Measurements from ENCODE around the gene BET1.

BET1 gene

GRCh38 chr7:94011714-94012353 is 7.7 kb upstream of the BET1 start:
- DNase-seq = no peak

- no peak for DNase-seq
These were observed 4.4 kb upstream of the BET1 start for GRCh38 chr7:94008537-94008936.

- no peak for DNase-seq
These were observed 1.6 kb upstream of the BET1 start for GRCh38 chr7:94005753-94006152.

GRCh38 chr7:94003446-94004023 is 620 bp downstream of the BET1 start:
- DNase-seq = peak; percentile 4 to 8

GRCh38 chr7:94001396-94001795 is 2.8 kb downstream of the BET1 start:
- DNase-seq = no peak

- no peak for DNase-seq
These were observed 6.3 kb downstream of the BET1 start for GRCh38 chr7:93997868-93998267.

GRCh38 chr7:93992421-93993110 is 11.6 kb downstream of the BET1 start:
- DNase-seq = no peak

- no peak for DNase-seq
These were observed 16.9 kb downstream of the BET1 start for GRCh38 chr7:93987297-93987696.

- DNase-seq = no peak
These were observed 19.1 kb downstream of the BET1 start for GRCh38 chr7:93985101-93985500.

- DNase-seq = no peak
These were observed 20.1 kb downstream of the BET1 start for GRCh38 chr7:93984024-93984423.

GRCh38 chr7:93981480-93981874 is 22.7 kb downstream of the BET1 start:
- no peak for DNase-seq

- no peak for DNase-seq
These were observed 23.2 kb downstream of the BET1 start for GRCh38 chr7:93980744-93981479.

GRCh38 chr7:93977211-93977950 is 26.8 kb downstream of the BET1 start:
- DNase-seq = no peak

- no peak for DNase-seq
These were observed 31.0 kb downstream of the BET1 start for GRCh38 chr7:93973134-93973533.

GRCh38 chr7:93972029-93972725 is 32.0 kb downstream of the BET1 start:
- DNase-seq = no peak

- DNase-seq = no peak
These were observed 35.1 kb downstream of the BET1 start for GRCh38 chr7:93968911-93969620.

- no peak for DNase-seq
These were observed 39.3 kb downstream of the BET1 start for GRCh38 chr7:93964813-93965212.

GRCh38 chr7:93964262-93964661 is 39.9 kb downstream of the BET1 start:
- no peak for DNase-seq

- no peak for DNase-seq
These were observed 43.2 kb downstream of the BET1 start for GRCh38 chr7:93960986-93961385.

- DNase-seq = no peak
These were observed 45.5 kb downstream of the BET1 start for GRCh38 chr7:93958651-93959050.

GRCh38 chr7:93958216-93958615 is 45.9 kb downstream of the BET1 start:
- DNase-seq = no peak

- no peak for DNase-seq
These were observed 46.4 kb downstream of the BET1 start for GRCh38 chr7:93957767-93958166.
